Epidermal melanocyte (primary cell): ENCODE measurements around the gene NRXN3.
"Not testable (repeated sequence)": the region's sequence is repeated elsewhere in the genome, so short reads cannot be mapped to it uniquely, and the experiment has no call there.

Experiments
- DNase-seq: peaks from one replicate; pipeline ENCODE4 v3.0.0; 2011; ENCODE audit warnings: low spot score; ENCODE audit not compliant: insufficient read length

NRXN3 gene

DNA sequence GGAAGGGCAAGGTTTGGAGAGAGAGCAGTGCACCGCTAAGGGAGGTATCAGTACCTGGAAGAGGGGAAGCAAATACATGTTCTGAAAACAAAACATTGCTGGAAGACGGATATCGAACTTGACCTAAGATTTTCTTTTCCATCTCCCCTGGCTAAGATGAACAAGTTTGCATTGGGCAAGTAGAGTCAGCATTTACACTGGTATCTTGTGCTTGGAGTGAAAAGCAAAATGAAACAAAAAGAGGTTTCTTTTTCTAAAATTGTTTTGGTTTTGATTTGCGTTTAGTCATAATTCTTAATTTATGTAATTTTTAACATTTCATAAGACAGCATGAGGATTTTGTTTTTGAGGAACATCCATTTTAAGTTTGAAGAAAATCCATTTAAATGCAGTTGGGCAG lies 881.6 kb downstream of the NRXN3 start:
- DNase-seq: no peak

- DNase-seq: no peak
These were observed 886.7 kb downstream of the NRXN3 start for GRCh38 chr14:79056879-79057278.

- DNase-seq: no peak
These were observed 887.2 kb downstream of the NRXN3 start for GRCh38 chr14:79057333-79057732.

DNA sequence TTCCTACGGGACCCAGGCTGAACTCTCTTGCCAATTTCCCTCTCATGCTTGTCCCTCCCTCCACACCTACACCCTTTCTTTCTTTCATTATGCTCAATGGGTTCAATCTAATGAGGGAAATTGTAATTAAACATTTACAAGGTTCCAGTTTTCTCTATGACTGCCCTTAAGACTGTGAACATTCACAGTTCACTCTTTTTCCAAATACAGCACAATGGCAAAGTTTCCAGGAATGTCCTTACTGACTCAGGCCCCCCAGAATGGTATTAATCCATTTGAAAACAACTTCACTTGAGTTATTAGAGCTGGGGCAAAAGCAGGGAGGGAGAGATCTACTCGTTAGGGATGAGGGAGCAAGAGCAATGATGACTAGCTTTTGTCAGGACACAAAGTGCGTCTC lies 892.1 kb downstream of the NRXN3 start:
- DNase-seq: no peak

- no peak for DNase-seq
These were observed 894.0 kb downstream of the NRXN3 start for GRCh38 chr14:79064214-79064613.

DNA sequence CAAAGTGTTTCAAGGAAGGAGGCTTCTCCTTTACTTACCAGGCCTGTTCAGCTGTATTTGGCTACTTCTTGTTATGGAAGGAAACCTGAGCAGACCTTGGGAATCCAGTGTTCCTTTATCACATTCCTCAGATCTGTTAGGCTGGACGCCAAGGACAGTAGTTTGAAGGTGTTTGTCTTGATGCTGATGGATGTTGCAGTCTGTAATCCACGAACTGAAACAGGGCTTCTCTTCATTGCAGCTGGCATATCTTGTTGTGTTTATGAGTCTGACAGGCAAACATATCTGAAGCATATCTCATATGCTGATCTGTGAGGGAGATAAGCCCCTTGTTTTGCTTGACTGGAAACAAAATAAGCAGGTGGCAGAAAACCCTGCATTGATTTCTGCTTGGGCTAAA lies 904.3 kb downstream of the NRXN3 start:
- DNase-seq: no peak

- no peak for DNase-seq
These were observed 906.3 kb downstream of the NRXN3 start for GRCh38 chr14:79076428-79076827.

- no peak for DNase-seq
These were observed 906.9 kb downstream of the NRXN3 start for GRCh38 chr14:79077096-79077495.

DNA sequence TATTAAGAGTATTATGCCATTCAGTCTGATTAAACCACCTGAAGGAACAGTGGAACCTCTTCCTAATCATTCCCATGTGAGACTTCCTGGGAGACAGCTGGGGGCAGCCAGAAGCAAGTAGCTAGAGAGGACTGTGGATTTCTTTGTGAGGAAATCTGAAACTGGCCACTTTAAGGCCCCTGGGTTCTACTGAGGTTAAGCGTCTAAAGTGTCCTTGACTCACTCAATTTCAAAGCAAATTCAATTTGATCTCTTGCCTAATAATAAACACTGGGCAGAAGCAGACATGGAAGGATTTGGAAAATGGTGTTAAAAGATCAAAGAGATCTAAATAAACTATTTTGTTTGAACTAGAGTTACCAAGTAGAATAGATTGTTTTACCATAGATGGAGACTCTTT lies 909.9 kb downstream of the NRXN3 start:
- no peak for DNase-seq

DNA sequence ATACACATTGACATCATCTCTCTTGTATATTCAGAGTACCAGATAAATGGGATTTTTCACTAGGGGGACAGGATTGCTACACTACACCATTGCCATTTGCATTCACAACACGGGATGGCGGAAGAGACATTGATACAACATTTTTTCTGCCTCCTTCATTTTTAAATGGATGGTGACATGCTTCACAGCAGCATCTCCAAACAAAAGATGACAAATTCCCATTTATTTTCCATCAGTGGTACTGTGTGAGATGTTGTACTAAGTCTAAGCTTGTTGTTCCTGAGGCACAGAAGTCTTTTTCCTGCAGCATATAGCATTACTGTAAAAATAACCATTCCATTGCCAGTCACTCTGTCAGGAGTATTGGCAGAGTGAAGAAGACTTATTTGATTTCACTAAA lies 912.7 kb downstream of the NRXN3 start:
- no peak for DNase-seq

DNA sequence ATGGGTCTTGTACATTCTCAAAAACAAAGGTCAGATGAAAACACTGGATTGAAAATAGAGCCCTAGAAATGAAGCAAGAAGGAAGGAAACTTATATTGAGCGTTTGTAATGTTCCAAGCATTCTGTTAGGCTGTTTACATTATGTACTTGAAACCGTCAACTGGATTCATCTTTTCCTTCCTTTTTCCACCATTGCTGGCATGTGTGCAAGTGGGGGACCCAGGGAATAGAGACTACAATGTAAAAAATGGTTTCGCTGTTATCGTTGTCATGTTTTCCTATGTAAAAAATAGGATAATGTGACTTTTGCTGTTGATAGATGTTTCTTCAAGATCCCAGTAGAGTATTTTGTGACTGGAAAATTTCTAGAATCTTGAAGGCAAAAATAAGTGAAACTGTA lies 913.2 kb downstream of the NRXN3 start:
- no peak for DNase-seq

GRCh38 chr14:79084861-79085260 lies 914.7 kb downstream of the NRXN3 start:
- DNase-seq: no peak

DNA sequence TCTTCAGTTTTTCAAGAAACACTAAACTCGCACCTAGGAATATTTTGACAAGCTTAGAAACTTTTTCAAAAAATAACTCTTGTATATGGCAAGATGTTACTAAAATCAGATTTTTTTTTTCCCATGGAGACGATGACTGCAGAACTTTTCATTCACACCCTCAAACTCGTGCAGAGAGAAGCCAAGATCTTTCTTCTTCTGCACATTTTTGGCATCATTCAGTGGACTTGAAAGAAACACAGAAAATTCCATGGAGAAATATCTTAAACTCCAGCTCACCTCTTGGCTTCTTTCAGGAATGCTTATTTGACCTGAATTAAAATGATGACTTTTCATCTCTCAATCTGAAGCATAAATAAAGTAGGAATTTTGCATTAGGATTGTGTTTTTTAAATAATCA lies 919.4 kb downstream of the NRXN3 start:
- no peak for DNase-seq

DNA sequence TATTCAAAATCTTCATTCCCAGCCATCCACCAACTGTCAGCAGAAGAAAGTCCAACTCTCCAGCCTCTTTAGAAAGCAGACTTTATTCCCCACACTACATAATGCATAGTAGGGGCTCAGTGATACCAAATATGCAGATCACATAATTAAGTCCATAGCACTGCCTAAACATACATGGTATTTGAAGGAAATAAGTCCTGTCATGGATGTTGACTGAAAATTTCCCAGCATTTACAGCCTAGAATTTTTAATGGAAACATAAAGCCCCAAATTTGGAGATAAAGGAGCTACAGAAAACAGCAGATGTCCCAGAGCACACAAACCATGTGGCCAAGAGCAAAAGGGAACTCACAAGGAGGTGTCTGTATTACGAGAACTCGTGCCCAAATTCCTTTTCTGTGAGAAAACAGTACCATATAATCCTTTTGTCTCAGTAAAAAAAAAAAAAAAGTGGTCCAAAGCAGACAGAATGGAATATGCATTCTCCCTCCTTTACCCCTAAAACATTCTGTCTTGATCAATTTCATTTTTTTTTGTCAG lies 920.5 kb downstream of the NRXN3 start:
- DNase-seq: no peak

GRCh38 chr14:79091381-79091963 lies 921.3 kb downstream of the NRXN3 start:
- no peak for DNase-seq

DNA sequence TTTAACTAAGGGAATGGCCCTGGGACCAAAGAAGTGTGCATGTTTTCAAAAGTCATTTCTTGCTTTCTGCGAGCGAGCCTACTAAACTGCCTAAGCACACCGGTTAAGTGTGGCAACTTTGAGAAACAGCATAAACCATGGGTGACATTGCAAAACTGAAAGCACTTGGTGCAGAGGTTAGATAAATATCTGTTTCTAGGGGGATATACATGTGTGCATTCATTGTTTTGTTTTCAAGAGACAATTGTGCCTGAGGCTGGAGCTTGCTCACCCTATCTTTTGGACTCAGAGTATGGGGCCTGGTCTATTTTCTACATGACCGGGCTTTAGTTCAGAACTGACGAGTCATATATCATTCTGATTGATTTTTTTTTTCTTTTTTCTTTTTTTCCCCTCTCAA lies 923.4 kb downstream of the NRXN3 start:
- DNase-seq: no peak

- DNase-seq: no peak
These were observed 924.8 kb downstream of the NRXN3 start for GRCh38 chr14:79094951-79095350.

- no peak for DNase-seq
These were observed 926.6 kb downstream of the NRXN3 start for GRCh38 chr14:79096811-79097210.

DNA sequence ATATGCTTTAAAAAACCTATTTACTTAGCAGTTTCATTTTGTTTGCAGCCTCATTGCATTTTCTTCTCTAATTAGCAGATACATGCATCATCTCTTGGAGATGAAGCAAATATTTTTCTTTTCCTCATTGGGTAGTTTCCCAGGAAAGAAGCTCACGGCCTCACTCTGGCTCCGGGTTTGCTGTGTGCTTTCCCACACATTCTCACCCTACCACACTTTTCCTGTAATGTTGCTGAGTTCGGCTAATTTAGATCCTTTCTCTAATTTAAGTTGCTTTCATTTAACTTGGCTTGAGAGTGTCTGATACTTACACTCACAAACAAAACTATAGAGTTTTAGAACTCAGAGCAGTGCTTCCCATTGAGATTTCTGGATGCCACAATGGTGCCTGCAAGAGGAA lies 928.2 kb downstream of the NRXN3 start:
- no peak for DNase-seq

- DNase-seq: no peak
These were observed 930.4 kb downstream of the NRXN3 start for GRCh38 chr14:79100578-79100977.

DNA sequence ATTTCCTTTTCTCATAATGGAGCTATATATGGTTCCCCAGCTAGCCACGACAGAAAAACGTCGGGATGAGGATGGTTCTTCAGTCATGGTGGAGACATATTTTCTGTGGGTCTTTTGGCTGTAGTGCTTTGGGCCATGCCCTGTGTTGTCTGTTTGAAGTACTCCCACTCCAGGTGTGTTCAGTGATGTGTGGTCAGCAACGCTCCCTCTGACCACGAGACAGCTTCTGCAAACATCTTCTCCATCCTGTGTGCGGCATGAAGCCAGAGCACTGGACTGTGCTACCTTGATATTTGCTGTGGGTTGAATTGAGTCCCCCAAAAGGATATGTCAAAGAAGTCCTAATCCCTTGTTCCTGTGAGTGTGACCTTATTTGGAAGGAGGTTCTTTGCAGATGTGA lies 931.2 kb downstream of the NRXN3 start:
- no peak for DNase-seq

DNA sequence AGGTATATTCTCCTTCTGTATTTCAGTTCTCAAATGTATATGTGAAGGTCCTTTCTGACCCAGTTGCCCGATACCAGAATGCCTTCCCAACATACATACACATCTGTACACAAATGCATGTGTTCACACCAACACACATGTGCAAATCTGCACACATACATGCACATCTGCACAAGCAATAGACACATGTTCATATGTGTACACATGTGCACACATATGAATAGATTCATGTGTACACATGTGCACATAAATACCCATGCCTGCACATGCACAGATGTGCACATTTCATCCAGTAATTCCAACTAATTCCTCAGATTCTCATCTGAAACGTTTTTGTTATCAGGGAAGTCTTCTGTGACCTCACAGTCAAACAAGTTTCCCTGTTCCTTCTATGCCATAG lies 933.6 kb downstream of the NRXN3 start:
- DNase-seq: no peak

- not testable (repeated sequence) for DNase-seq
These were observed 940.4 kb downstream of the NRXN3 start for GRCh38 chr14:79110564-79110963.

- no peak for DNase-seq
These were observed 941.9 kb downstream of the NRXN3 start for GRCh38 chr14:79111987-79112501.
